Nephron progenitor cell (in vitro differentiated cells): ENCODE measurements around the gene RNF214.

ENCODE experiments used
- DNase-seq: peaks from one replicate; pipeline ENCODE4 v3.0.0; 2021
- H3K27ac Mint-ChIP-seq: 2 replicates; pipeline ENCODE4 v1.8.0; 2021; ENCODE audit warnings: mild to moderate bottlenecking, moderate library complexity, mixed read lengths
- H3K27me3 Mint-ChIP-seq: 2 replicates; pipeline ENCODE4 v1.8.0; 2021; ENCODE audit warnings: mild to moderate bottlenecking, low read depth, mixed read lengths; ENCODE audit not compliant: poor library complexity
- H3K36me3 Mint-ChIP-seq: 2 replicates; pipeline ENCODE4 v1.8.0; 2021; ENCODE audit warnings: low read depth, mixed read lengths
- H3K4me1 Mint-ChIP-seq: 2 replicates; pipeline ENCODE4 v1.8.0; 2021; ENCODE audit warnings: mixed read lengths
- H3K4me3 Mint-ChIP-seq: 2 replicates; pipeline ENCODE4 v1.8.0; 2021; ENCODE audit warnings: mild to moderate bottlenecking, moderate library complexity, mixed read lengths
- H3K9me3 Mint-ChIP-seq: 2 replicates; pipeline ENCODE4 v1.8.0; 2021; ENCODE audit warnings: mild to moderate bottlenecking, moderate library complexity, mixed read lengths
- CTCF ChIP-seq: fragments of 200-600 bp; sonication (generic); IDR thresholded peaks from 2 replicates; pipeline ENCODE4 v1.5.0; 2021; ENCODE audit warnings: antibody characterized with exemption

Gene RNF214

DNA sequence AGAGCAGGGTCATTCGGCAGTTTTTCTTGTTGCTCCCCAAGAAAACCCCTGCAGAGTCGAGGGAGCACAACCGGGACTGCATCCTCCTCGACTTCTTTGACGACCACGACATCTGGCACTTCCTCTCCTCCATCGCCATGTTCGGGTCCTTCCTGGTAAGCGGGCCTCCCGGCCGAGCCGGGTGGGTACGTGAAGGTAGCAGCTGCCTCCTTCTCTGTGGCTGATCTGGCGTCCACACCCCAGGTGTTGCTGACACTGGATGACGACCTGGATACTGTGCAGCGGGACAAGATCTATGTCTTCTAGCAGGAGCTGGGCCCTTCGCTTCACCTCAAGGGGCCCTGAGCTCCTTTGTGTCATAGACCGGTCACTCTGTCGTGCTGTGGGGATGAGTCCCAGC, 36.7 kb upstream of the RNF214 start:
- Mint-ChIP-seq H3K36me3 (no peaks in the 10 kb centered on the region), H3K4me1 (peaks cover 34% of the 10 kb centered on the region)

DNA sequence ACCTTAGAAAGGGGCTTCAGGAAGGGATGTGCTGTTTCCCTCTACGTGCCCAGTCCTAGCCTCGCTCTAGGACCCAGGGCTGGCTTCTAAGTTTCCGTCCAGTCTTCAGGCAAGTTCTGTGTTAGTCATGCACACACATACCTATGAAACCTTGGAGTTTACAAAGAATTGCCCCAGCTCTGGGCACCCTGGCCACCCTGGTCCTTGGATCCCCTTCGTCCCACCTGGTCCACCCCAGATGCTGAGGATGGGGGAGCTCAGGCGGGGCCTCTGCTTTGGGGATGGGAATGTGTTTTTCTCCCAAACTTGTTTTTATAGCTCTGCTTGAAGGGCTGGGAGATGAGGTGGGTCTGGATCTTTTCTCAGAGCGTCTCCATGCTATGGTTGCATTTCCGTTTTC, 35.5 kb upstream of the RNF214 start:
- no peak overlapping the region for H3K4me3 Mint-ChIP-seq
- DNase-seq = no peak
- no peaks in the 10 kb centered on the region for H3K9me3 Mint-ChIP-seq
- no peak for TF ChIP-seq CTCF
- H3K27me3 Mint-ChIP-seq = peaks cover 10% of the 10 kb centered on the region
- H3K36me3 Mint-ChIP-seq = no peaks in the 10 kb centered on the region
- peaks cover 46% of the 10 kb centered on the region for H3K4me1 Mint-ChIP-seq
- no peak overlapping the region for H3K27ac Mint-ChIP-seq

More for the DNA sequence above, 36.7 kb upstream of the RNF214 start:
- Mint-ChIP-seq H3K4me3 (no peak overlapping the region), H3K27ac (no peak overlapping the region), H3K27me3 (peaks cover 10% of the 10 kb centered on the region), H3K9me3 (no peaks in the 10 kb centered on the region)
- no peak for TF ChIP-seq CTCF
- DNase-seq = no peak

GRCh38 chr11:117197516-117198456, 34.7 kb upstream of the RNF214 start:
- peak; percentile 65 for DNase-seq
- Mint-ChIP-seq H3K9me3 (no peaks in the 10 kb centered on the region), H3K4me1 (peaks cover 51% of the 10 kb centered on the region), H3K4me3 (peak overlapping the region; percentile 64), H3K36me3 (no peaks in the 10 kb centered on the region), H3K27me3 (peaks cover 10% of the 10 kb centered on the region), H3K27ac (peak overlapping the region; percentile 59)
- peak; percentile 59 for TF ChIP-seq CTCF

DNA sequence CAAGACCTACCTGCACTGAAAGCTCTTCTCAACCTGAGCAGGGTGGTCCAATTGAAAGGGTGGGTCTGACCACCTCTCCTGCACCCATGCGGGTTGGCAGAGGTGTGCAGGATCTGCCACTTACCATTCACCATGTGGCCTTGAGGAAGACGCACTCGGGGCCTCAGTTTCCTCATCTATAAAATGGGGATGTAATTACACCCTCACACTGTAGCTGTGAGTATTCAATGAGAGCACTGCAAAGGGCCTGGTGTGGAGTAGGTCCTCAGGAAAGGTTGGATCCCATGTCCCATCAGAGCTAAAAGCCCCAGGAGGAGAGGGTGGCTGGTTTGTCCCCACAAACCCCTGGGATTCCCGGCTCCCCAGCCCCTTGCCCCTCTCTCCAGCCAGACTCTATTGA, 33.9 kb upstream of the RNF214 start:
- DNase-seq = no peak
- peaks cover 7% of the 10 kb centered on the region for H3K27me3 Mint-ChIP-seq
- no peak for TF ChIP-seq CTCF
- H3K4me3 Mint-ChIP-seq = peak overlapping the region; percentile 71
- H3K9me3 Mint-ChIP-seq = no peaks in the 10 kb centered on the region
- H3K36me3 Mint-ChIP-seq = peaks cover 6% of the 10 kb centered on the region
- peaks cover 59% of the 10 kb centered on the region for H3K4me1 Mint-ChIP-seq
- no peak overlapping the region for H3K27ac Mint-ChIP-seq

GRCh38 chr11:117199053-117199915, 33.2 kb upstream of the RNF214 start, which contains the start of gene TAGLN:
TSS of gene TAGLN (plus strand) at chr11:117199370. CDS start at chr11:117203014, 3,644 bp downstream.
- H3K4me1 Mint-ChIP-seq = peaks cover 66% of the 10 kb centered on the region
- H3K27ac Mint-ChIP-seq = no peak within 1 kb of the TSS
- no peak for TF ChIP-seq CTCF
- H3K36me3 Mint-ChIP-seq = peaks cover 11% of the 10 kb centered on the region
- H3K9me3 Mint-ChIP-seq = no peaks in the 10 kb centered on the region
- H3K4me3 Mint-ChIP-seq = peak within 1 kb of the TSS; percentile 71
- DNase-seq = peak; percentile 60
- peaks cover 7% of the 10 kb centered on the region for H3K27me3 Mint-ChIP-seq
